GM21717 (cell line): ENCODE data around the gene MYH2.
"Not testable (repeated sequence)": the region's sequence is repeated elsewhere in the genome, so short reads cannot be mapped to it uniquely, and the experiment has no call there.

Experiments used
- ATAC-seq: cut with Tn5 transposase; IDR thresholded peaks from one replicate; pipeline ENCODE4 v1.9.1; 2021; ENCODE audit warnings: mild to moderate bottlenecking, moderate library complexity; ENCODE audit not compliant: unreplicated experiment

The MYH2 gene

DNA sequence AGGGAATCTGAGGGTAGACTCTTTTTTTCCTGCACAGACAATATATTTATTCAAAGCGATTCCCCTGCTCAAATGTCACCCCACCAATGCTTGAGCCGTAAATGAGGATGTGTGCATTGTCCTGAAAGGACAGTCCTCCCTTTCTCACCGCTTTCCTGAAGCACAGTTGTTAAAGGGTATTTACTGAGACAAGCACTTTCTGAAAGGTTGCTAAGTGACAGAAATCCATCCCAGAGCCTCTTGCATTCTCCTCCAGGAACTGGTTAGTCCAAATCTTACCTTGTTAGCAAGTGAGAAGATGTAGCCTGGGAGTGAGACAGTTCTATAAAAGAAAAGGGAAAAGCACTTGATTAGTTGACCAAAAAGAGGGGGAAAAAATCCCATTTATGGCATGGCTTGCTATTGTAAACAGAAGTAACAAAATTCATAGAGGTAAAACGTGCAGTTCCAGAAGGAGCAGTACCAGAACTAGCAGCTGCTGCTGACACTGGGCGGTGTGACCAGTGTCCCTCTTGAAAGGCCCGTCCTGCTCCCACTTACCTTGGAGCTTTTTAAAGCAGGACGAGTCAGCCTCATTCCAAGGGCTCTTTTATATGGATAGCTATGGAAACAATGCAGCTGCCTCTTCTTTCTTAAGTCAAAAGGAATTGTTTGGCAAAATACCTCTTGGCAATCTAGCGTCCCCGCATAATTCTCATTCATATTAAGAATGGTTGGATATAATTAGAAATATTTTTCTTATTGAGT lies at the start of gene MYH2:
MYH2 (minus strand) TSS at position 563 of the 747 bp plus-strand sequence. CDS start 1,738 bp downstream, outside the sequence.
- ATAC-seq, result no peak

- ATAC-seq, result no peak
Measured at GRCh38 chr17:10598621-10599020, 49.2 kb upstream of the MYH2 start.

DNA sequence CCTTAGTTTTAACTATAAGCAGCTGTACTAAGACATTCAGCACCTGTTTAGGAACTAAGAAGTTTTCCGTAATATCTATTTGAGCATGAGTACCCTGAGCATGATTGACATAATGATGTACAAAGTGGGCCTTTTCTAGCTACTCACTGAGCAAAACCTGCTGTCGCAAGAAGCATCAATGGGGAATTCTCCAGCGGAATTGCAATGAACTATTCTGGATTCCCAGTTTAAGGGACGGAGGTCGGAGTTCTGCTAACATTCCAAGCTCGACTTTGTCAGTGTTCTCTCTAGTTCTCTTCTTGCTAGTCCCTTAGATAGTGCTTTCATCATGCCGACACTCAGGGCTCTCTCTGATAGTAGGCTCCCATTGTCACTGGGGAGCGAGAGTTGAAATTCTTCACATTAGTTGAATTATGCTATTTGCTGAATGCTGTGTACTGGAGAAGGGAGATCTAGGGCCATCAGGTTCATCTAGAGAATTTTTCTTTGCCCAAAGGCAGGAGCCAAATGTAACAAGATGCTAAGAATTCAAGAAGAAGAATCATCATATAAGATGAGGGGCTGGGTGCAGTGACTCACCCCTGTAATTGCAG lies 40.2 kb upstream of the MYH2 start:
- no peak for ATAC-seq

DNA sequence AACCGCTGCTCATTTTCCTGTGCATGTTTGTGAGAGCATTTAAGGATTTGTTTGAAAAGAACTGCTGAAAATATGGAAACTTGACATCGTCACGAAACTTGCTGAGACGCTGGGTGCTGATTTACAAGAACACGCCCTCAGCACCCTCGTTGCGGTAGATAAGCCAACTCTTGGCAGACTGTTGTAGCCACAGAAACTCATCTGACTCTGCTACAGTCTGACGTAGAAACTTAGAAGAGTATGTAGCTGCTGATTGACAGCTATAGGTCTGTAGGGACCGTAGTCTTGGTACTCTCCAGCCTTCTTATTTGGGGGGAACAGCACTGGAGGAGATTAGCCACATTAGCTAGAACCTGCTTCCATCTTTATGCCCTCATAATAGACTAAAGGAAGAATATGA lies 36.1 kb upstream of the MYH2 start:
- no peak for ATAC-seq

DNA sequence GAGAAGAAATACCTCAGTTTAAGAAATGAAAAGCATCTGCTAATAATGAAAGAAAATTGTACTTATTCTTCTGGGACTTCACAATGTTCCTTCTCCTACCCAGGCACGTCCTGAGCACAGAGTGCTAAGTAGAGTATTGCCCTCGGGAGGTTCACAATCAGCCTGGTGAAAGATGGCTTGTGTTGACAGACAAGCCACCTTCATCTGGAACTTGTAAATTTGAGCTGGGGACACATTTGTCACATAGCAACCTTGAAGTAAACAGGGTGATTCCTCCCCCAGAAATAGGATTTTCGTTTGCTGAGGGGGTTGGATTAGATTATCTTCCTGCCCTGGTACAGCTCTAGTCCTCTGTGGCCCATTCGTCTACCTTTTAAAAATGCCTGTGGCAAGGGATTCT lies 34.4 kb upstream of the MYH2 start:
- ATAC-seq, result no peak

DNA sequence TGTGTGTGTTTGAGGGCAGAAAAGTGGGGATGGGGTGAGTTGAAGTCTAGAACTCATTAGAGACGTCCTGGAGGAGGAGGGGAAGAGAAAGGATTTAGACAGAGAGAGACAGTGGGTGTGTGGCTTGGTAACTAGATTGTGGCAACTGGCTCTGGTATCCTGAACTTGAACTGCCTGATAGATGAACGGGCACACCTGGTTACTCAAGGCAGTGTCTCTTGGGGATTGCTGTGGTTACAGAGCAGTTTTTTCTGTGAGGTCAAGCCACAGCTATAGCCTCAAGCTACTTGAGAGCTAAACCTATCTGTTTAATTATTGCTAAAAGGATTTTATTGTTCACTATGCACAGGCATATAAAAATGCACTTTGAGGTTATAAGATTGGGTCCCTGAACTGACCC lies 29.8 kb upstream of the MYH2 start:
- no peak for ATAC-seq

DNA sequence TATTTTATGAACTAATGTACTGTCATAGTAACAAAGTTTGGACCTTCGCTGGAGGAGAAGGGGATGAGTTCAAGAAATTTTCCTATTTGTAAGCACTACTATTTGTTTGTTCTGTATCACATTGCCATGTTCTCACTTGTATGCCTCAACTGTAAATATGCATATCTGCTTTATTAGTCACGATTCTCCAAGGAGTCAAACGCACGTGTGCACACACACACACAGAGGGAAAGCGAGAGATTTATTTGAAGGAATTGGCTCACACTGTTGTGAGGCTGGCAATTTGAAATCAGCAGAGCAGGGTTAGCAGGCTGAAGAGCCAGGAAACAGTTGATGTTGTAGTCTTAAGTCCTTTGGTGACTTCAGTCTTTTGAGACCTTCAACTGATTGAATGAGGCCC lies 24.9 kb upstream of the MYH2 start:
- ATAC-seq, result no peak

DNA sequence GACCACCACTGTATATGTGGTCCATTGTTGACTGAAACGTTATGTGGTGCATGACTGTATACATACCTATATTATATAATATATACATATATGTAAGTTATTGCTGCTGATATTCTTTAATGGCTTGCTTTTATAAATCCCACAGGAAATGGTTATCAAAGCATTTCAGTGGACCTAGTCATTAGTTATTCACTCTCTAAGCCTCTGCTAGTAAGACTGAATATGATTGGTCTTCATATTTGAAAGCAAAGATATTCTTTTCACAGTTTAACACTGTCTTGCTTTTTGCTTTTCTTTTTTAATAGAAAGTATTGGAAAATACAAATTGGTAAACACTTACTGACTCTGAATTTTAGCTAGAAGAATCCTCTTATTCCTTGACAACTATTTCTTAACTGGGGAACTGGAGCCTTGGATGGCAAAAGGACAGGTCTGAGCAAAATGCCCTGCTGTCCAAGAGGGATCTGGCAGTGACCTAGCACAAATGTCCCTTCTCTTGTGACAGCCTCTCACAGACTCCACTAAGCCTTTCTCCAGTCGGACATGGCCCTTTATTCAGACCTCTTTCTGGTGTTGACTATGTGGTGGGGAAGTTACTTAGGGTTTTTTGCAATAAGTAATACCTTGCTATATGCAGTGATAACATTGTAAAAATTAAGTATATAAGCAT lies 14.7 kb upstream of the MYH2 start:
- ATAC-seq, result no peak

DNA sequence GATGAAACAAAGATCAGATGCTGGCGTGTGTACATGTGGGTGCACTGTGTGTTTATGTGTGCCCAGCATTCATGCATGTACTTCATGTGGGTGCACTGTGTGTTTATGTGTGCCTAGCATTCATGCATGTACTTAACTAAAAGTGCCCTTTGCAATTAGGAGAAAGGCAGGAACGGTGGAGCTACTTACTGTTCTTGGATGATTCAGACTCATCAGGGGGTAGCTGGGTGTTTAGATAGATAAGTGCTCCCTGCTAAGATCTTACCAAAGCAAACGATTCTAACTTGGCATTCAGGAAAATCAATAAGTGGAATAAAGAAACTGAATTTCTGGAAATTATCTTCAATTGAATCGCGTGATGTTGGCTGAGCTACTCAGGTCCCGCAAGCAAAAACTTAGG lies 8.6 kb upstream of the MYH2 start:
- ATAC-seq, result no peak

DNA sequence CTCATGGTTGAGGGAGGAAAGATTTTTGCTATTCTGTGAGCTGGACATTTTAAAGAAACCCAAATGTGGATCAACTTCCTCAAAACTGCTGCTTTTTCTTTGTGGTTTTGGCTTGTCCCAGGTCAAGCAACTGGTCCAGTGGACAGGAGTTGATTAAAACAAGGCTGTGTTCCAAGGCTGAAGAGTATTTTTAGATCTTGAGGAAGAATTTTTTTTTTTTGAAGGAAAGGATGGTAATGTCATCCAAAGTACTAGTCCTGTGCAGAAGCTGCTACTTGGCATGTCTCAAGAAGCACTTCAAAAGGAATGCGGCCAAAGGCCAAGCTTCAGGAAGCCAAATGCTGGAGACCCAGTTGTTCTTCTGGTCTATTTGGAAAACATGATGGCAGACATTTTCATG lies 8.0 kb upstream of the MYH2 start:
- no peak for ATAC-seq

- ATAC-seq, result no peak
Measured at GRCh38 chr17:10556301-10557005, 7.0 kb upstream of the MYH2 start.

- ATAC-seq, result no peak
Measured at GRCh38 chr17:10550014-10550413, 556 bp upstream of the MYH2 start.

DNA sequence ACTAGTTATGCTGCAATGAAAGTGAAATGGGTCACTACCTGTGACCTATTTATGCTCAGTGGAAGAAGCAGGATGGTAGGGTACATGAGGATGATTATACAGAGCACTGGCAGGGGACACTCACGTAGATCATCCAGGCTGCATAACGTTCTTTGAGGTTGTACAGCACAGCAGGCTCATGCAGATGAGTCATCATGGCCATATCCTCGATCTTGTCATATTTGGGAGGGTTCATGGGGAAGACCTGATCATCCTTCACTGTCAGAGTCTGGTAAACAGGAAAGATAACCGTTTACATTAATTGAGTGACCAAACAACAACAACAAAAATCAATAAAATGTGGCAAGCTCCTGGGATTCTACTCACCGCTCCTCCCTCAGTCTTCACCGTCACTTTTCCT lies 2.1 kb downstream of the MYH2 start:
- no peak for ATAC-seq

DNA sequence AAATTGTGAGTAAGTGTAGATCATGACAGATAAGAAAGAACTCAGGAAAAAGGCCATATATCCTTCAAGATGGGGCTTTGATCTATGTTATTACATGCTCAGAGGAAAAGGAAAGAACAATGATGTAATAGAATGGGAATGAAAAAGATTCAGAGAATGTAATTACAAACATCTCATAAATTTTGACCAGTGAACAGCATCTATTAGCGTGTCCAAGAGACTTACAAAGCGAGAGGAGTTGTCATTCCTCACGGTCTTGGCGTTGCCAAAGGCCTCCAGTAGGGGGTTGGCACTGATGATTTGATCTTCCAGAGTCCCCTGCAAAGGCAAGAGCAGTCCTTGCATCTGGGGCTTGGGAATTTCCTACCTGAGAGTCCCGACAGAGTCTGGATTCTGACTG lies 6.0 kb downstream of the MYH2 start:
- ATAC-seq, result not testable (repeated sequence)

- ATAC-seq, result not testable (repeated sequence)
Measured at GRCh38 chr17:10541179-10541578, 8.3 kb downstream of the MYH2 start.

GRCh38 chr17:10532026-10532425 lies 17.4 kb downstream of the MYH2 start:
- no peak for ATAC-seq

DNA sequence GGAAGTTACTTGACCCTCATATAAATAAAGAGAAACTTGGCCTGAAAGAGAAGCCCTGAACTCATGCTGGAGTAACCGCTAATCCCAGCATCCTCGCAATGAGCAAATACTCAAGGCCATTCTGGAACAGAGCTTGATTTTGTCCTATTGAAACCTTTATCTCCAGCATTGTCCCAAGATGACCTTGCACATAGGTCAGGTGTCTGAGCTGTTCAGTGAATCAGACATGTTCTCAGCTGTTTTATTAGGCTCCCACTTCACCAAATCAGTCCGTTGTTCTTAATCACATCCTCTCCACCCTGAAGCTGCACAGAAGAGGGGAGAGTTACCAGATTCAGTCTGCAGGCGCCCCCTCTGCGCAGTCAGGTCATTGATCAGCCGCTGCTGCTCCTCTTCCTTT lies 22.0 kb downstream of the MYH2 start:
- no peak for ATAC-seq

DNA sequence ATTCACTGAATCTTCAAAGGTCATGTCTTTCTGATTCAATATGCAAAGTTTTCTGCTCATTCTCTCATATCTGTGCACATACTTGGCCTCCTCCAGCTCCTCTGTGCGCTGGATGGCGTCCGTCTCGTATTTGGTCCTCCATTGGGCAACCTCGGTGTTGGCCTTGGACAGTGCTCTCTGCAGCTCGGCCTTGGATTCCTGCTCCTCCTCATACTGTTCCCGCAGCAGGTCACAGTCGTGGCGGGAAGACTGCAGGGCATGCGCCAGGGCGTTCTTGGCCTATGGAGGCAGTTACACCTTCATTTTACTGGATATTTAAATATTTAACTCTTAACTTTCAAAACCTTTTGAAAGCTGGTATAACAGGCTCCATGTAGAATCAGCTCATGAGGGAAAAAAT lies 22.9 kb downstream of the MYH2 start:
- no peak for ATAC-seq

GRCh38 chr17:10523064-10523463 lies 26.4 kb downstream of the MYH2 start:
- ATAC-seq, result no peak

GRCh38 chr17:10521949-10522348 lies 27.5 kb downstream of the MYH2 start:
- ATAC-seq, result no peak

DNA sequence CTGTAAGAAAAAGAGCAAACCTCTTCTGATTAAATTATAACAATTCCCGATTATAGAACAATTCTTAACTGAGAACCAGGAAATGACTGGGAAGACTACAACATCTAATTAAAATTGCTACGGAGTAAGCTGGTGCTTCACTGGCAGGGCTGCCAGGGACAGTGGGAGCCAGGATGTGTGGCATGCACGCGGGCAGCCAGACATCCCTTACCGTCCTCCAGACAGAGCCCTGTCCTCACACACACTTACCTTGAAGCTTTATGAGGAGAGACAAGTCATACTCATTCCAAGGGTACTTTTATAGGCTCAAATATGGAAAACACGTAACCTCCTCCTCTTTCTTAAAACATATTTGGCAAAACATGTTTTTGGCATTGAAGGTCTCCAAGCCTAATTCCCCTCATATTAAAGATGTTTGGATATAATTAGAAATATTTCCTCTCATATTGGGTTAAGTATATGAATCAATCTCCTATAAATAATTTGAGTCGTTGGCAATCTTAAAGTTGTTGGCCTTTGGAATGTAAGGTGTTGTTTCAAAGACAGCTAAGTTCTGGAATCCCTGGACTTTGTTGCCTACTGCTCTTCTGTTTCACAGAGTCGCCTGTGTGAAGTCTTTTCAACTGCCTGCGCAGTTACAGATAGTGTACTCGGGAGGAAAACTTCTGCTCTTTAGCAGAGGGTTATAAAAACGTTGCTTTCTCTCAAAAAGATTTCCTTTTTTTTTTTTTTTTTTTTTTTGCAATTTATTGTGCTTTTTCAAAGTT lies 31.0 kb downstream of the MYH2 start, which contains the start of gene MYH1:
MYH1 (minus strand) TSS at position 272 of the 767 bp plus-strand sequence. CDS start 1,900 bp downstream, outside the sequence.
- no peak for ATAC-seq
